Panc1 (cell line): ENCODE measurements around the gene OSCAR.

ENCODE experiments used
- CTCF ChIP-seq: fragments of 450-650 bp; IDR thresholded peaks from 2 replicates; pipeline ENCODE4 v1.5.1; 2017; ENCODE audit warnings: mild to moderate bottlenecking
- REST ChIP-seq, 2 experiments: IDR thresholded peaks; 2 replicates each; pipeline ENCODE4 v1.6.1; 2011 to 2012; ENCODE audit warnings: low read depth in 2 of 2, control low read depth in 1 of 2, low read length in 1 of 2, mild to moderate bottlenecking in 1 of 2, moderate library complexity in 1 of 2; ENCODE audit not compliant: insufficient read depth in 1 of 2

GRCh38 chr19:54149021-54149812, 48.6 kb upstream of the OSCAR start:
- TF ChIP-seq CTCF (no peak), REST (IDR thresholded peaks at IDR 0.05; ENCODE audit: insufficient read depth in 1 of 2, low read depth in 2 of 2, low read length in 1 of 2) (no peak)
